RWPE1 (cell line): ENCODE measurements around the gene ADAMTS16.

Experiments
- CTCF ChIA-PET: fragments of 350-600 bp; sonication (Branson Sonifier 250); formaldehyde crosslinking; extraction: SDS; loops from one replicate; lab custom pipeline; 2021; lab: Yijun Ruan, JAX
- POLR2A ChIA-PET: fragments of 400-600 bp; formaldehyde crosslinking; extraction: SDS; loops from one replicate; lab custom pipeline; 2020; ENCODE audit warnings: antibody characterized with exemption; ENCODE audit not compliant: low non-redundant PET; lab: Yijun Ruan, JAX
- DNase-seq: peaks from one replicate; pipeline ENCODE4 v3.0.0; 2012; ENCODE audit warnings: low spot score
- H3K27ac ChIP-seq: fragments of 450-650 bp; 2 replicates; pipeline ENCODE4 v1.5.1; 2017
- TF ChIP-seq, protein P1 (sequence below): fragments of 450-650 bp; conservative IDR thresholded peaks from 2 replicates; pipeline ENCODE4 v1.5.1; 2017; ENCODE audit warnings: low read depth, mild to moderate bottlenecking

The ADAMTS16 gene

DNA sequence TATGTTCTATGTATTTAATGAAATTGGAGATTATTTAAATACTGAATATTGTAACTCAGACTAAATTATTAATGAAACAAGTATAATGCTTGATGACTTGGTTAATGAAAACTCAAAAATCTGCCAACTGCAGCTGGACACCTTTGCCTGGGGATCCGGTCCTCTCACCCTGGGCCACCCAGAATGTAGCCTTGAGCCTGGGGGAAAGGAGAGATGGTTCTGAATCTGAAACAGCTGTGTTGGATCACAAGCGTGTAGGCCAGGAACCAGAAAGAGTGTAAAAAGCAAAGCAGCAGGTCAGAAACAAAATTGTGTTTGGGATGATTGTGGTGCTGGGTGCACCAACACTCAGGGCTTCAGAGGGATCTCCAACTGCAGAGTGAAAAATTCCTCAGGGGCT is 38.5 kb downstream of the ADAMTS16 start:
- TF ChIP-seq, protein P1, sequence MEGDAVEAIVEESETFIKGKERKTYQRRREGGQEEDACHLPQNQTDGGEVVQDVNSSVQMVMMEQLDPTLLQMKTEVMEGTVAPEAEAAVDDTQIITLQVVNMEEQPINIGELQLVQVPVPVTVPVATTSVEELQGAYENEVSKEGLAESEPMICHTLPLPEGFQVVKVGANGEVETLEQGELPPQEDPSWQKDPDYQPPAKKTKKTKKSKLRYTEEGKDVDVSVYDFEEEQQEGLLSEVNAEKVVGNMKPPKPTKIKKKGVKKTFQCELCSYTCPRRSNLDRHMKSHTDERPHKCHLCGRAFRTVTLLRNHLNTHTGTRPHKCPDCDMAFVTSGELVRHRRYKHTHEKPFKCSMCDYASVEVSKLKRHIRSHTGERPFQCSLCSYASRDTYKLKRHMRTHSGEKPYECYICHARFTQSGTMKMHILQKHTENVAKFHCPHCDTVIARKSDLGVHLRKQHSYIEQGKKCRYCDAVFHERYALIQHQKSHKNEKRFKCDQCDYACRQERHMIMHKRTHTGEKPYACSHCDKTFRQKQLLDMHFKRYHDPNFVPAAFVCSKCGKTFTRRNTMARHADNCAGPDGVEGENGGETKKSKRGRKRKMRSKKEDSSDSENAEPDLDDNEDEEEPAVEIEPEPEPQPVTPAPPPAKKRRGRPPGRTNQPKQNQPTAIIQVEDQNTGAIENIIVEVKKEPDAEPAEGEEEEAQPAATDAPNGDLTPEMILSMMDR = no peak
- no peak for DNase-seq
- CTCF ChIA-PET = interaction anchor here (0.6 kb wide), 1 partner anchor 173 kb away, joined by 4 read pairs; no protein-coding TSS in a partner anchor
- no peak overlapping the region for H3K27ac ChIP-seq
- POLR2A ChIA-PET = no interaction called here

DNA sequence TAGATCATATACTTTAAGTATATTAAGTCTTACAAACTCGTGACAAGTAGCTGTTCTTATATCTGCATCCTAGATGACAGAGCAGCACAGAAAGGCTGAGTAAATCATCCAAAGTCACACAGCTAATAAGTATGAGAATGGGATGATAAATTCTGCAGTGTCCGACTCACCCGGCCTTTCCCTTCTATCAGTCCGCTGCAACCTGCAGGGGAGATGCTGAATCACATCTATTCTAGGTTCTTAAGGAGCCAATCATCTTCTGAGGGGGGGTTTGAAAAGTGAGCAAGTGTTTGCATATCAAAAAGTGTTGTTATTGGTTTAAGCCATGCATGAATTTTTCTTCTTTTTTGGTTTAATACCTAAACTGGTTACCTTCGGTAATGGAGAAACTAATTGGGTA is 38.9 kb downstream of the ADAMTS16 start:
- ChIA-PET POLR2A (no interaction called here), CTCF (no interaction called here)
- no peak for DNase-seq
- TF ChIP-seq, protein P1 = no peak
- H3K27ac ChIP-seq = no peak overlapping the region

DNA sequence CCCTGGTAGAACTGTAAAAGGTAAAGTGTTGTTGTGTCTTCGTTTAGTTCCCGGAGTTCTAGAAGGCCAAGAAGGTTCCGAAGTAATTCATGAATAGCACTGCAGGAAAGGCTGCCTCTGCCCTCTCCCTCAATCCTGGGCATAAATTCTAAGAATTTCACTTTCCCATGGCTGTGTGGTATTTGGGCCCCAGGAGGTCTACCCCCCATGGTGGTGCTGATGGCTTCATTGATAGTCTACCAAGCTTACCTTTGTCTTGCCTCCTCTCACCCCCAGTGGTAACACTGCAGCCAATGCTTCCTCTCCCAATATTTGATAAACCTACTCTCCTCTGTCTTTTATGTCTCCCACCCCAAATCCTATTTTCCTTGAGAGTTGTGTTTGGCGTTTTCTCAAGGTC is 39.5 kb downstream of the ADAMTS16 start:
- TF ChIP-seq, protein P1 = no peak
- ChIA-PET CTCF (no interaction called here), POLR2A (no interaction called here)
- DNase-seq = no peak
- no peak overlapping the region for H3K27ac ChIP-seq

DNA sequence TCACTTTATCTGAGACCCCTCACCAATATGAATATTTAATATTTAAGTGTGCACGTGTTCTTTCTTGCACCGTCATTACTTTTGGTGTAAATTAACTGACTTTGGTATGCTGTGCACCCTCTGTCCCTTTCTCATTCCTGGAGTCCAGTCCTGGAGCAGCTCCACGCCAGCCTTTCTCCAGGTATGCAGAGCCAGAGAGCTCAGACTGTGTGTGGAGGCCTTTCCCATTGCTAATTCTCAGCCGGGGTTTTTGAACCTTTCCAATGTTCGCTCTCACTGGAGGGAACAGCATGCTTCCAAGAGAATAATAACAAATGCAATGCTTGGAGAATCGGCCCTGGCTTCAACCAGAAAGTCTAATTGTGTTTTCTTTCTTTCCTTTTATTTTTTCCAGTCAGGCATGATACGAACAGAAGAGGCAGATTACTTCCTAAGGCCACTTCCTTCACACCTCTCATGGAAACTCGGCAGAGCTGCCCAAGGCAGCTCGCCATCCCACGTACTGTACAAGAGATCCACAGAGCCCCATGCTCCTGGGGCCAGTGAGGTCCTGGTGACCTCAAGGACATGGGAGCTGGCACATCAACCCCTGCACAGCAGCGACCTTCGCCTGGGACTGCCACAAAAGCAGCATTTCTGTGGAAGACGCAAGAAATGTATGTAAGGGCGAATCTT is 41.7 kb downstream of the ADAMTS16 start:
- ChIA-PET POLR2A (no interaction called here), CTCF (no interaction called here)
- no peak for DNase-seq
- TF ChIP-seq, protein P1 = no peak
- no peak overlapping the region for H3K27ac ChIP-seq

DNA sequence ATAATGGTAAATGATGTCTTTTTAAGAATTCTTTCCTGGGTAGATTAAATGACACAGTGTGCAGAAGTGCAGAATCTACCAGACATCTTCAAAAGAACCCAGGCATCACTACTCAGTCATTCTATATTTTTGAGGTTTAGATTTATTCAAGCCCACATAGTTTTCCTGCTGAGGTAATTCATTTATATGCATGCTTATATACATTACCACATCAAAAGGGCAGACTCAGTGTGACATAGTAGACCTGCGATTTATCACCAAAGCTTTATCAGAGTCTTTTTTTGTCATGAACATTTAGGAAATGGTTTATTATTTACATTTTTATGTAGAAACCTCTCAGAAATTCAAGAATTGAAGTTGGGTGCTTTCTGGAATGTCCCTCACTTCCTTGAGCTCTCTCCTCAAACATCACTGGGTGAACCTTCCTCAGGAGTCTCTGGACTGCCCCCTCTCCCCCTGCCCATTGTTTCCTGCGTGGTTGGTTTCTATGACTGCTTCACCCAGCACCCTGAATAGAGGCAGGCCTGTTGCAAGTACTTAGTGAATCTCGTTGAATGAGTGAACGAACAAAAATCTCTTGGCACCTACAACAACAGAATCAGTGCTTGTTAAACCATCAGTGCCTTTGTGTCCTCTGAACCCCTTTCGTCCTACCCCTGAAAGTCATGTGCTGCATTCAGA is 42.5 kb downstream of the ADAMTS16 start:
- no peak for DNase-seq
- ChIA-PET CTCF (interaction anchor here (0.6 kb wide), 1 partner anchor 1247 kb away, joined by 3 read pairs; no protein-coding TSS in a partner anchor), POLR2A (no interaction called here)
- no peak overlapping the region for H3K27ac ChIP-seq
- TF ChIP-seq, protein P1 = no peak

DNA sequence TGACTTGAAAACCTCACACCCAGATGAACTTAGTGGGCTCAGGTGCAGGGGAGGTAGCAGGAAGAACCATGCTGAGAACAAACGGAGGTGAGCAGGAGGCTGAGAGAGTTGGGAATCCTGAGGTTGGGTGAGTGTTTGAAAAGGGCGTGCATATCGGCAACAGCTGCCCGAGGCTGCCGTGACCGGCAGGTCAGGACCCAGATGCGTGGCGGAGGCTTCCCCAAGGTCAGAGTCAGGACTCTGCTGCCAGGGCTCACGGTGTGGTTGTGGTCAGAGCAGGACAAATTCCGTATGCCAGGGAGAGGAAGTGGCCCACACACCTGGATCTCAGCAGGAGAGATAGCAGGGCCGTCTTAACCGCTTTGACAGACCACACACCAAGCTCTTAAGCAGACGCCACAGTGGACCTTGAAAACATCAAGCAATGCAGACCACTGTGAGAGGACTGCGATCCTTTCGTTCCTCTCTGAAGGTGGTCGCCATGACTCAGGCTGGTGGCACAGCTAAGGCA is 43.1 kb downstream of the ADAMTS16 start:
- no peak overlapping the region for H3K27ac ChIP-seq

More for the DNA sequence above, 43.1 kb downstream of the ADAMTS16 start:
- CTCF ChIA-PET = interaction anchor here (0.6 kb wide), 1 partner anchor 70 kb away, joined by 3 read pairs; no protein-coding TSS in a partner anchor
- TF ChIP-seq, protein P1 = no peak
- POLR2A ChIA-PET = no interaction called here
- no peak for DNase-seq
